ENCODE measurements around the gene SIPA1L2.

Gene SIPA1L2

GRCh38 chr1:232610192-232610901, 19.6 kb downstream of the SIPA1L2 start:
- Histone ChIP-seq H3K4me1 (ENCODE audit: control insufficient read depth, insufficient read depth, low read length) (peaks cover 28% of the 10 kb centered on the region), H3K36me3 (ENCODE audit: control insufficient read depth in 2 of 2, insufficient read depth in 1 of 2, low read length in 2 of 2) (no peaks in the 10 kb centered on the region; a peak in 1 of 3 replicates), H3K27ac (ENCODE audit: extremely low read depth, low read depth, low read length) (no peak overlapping the region), H3K4me3 (ENCODE audit: low read depth, low read length) (no peak overlapping the region), H3K9me3 (ENCODE audit: control insufficient read depth, insufficient read depth, low read depth, low read length) (no peaks in the 10 kb centered on the region)
- TF ChIP-seq ZNF692 (tag by site-specific recombination; IDR thresholded peaks at IDR 0.05), result peak; percentile 99
- 0 out of 2 replicates have a peak, but pooled peaks have one; percentile 2 for TF ChIP-seq ZNF184 (tag by site-specific recombination; IDR thresholded peaks at IDR 0.05)
- no peak for TF ChIP-seq ZBTB1 (tag by site-specific recombination; IDR thresholded peaks at IDR 0.05)
- no peak for TF ChIP-seq ZNF791 (tag by site-specific recombination; IDR thresholded peaks at IDR 0.05)
- TF ChIP-seq PRDM10 (tag by site-specific recombination; IDR thresholded peaks at IDR 0.05), result peak; percentile 95
- no peak for TF ChIP-seq ZNF324 (tag by site-specific recombination; IDR thresholded peaks at IDR 0.05)
- TF ChIP-seq ZFP69B (tag by site-specific recombination; IDR thresholded peaks at IDR 0.05), result peak; percentile 98
- no peak for TF ChIP-seq ZNF354C (tag by site-specific recombination; IDR thresholded peaks at IDR 0.05; ENCODE audit: borderline replicate concordance, low read depth)
- TF ChIP-seq ZSCAN30 (tag by site-specific recombination; IDR thresholded peaks at IDR 0.05), result no peak
- no peak for TF ChIP-seq ZNF366 (tag by site-specific recombination; conservative IDR thresholded peaks at IDR 0.05)
- no peak for TF ChIP-seq ZSCAN5A (tag by site-specific recombination; IDR thresholded peaks at IDR 0.05)
- ChIA-PET POLR2A (interaction anchor here (0.5 to 1.2 kb wide), 2 partner anchors 17 to 25 kb away, joined by 3 read pairs; no protein-coding TSS in a partner anchor), CTCF (interaction anchor here (0.6 to 1.0 kb wide), 3 partner anchors 17 to 246 kb away, joined by 3 to 8 read pairs (median 5); no protein-coding TSS in a partner anchor)

- Histone ChIP-seq H3K4me1 (ENCODE audit: control insufficient read depth, insufficient read depth, low read length) (peaks cover 11% of the 10 kb centered on the region), H3K9me3 (ENCODE audit: control insufficient read depth, insufficient read depth, low read depth, low read length) (no peaks in the 10 kb centered on the region), H3K4me3 (ENCODE audit: low read depth, low read length) (no peak overlapping the region), H3K27ac (ENCODE audit: extremely low read depth, low read depth, low read length) (no peak overlapping the region), H3K36me3 (ENCODE audit: control insufficient read depth in 2 of 2, insufficient read depth in 1 of 2, low read length in 2 of 2) (peaks cover 0 to 4% of the 10 kb centered on the region in 2 experiments; a peak in 1 of 3 replicates)
- CTCF ChIA-PET, result interaction anchor here (0.7 to 1.9 kb wide), 4 partner anchors 8 to 1711 kb away, joined by 4 to 8 read pairs (median 4); no protein-coding TSS in a partner anchor
- POLR2A ChIA-PET, result no interaction called here
- TF ChIP-seq PATZ1 (tag by site-specific recombination; IDR thresholded peaks at IDR 0.05) (no peak), PRDM2 (tag by site-specific recombination; IDR thresholded peaks at IDR 0.05; ENCODE audit: borderline replicate concordance) (no peak), IKZF3 (tag by site-specific recombination; IDR thresholded peaks at IDR 0.05) (no peak), KLF10 (tag by site-specific recombination; IDR thresholded peaks at IDR 0.05) (no peak), GLI2 (tag by site-specific recombination; IDR thresholded peaks at IDR 0.05; ENCODE audit: borderline replicate concordance, low read depth) (no peak), ZNF76 (tag by site-specific recombination; IDR thresholded peaks at IDR 0.05; ENCODE audit: borderline replicate concordance, low read depth) (no peak), ZNF121 (tag by site-specific recombination; IDR thresholded peaks at IDR 0.05) (no peak), ZNF596 (tag by site-specific recombination; IDR thresholded peaks at IDR 0.05) (no peak)
These were observed 21.5 kb downstream of the SIPA1L2 start for GRCh38 chr1:232608427-232608826.

All from HEK293 (cell line).